Caco-2 (cell line): ENCODE measurements around the gene PRR22. TPM values are rescaled to one million over a fixed set of nuclear protein-coding genes. Genes with fewer than 3 reads are reported as not detected.

Experiments
- total RNA-seq: library from RNA; stranded (reverse); gene quantifications from 2 replicates; pipeline ENCODE4 v1.2.3, GENCODE V29; 2022

Gene PRR22
- total RNA-seq, 1 experiment from 2014 or later: 7.1 TPM

Other genes starting within 250 kb of the PRR22 start
- 3.8 and 4.1 TPM in 2 replicates for gene TINCR, start 216.8 kb downstream of the PRR22 start, total RNA-seq
- gene SAFB2, start 162.0 kb downstream of the PRR22 start, total RNA-seq: 81.3 and 104 TPM in 2 replicates
- gene SAFB, start 161.7 kb downstream of the PRR22 start, total RNA-seq: 120 and 132 TPM in 2 replicates
- 43.1 and 44.0 TPM in 2 replicates for gene MICOS13, start 104.2 kb downstream of the PRR22 start, total RNA-seq
- gene HSD11B1L, start 103.7 kb downstream of the PRR22 start, total RNA-seq: 2.4 and 3.1 TPM in 2 replicates
- 951 and 1,003 TPM in 2 replicates for gene RPL36, start 94.5 kb downstream of the PRR22 start, total RNA-seq
- 174 and 208 TPM in 2 replicates for gene LONP1, start 64.6 kb downstream of the PRR22 start, total RNA-seq
- gene CATSPERD, start 64.1 kb downstream of the PRR22 start, total RNA-seq: not detected in 2 replicates
- gene DUS3L, start 6.4 kb upstream of the PRR22 start, total RNA-seq: 73.3 and 75.4 TPM in 2 replicates
- 2.6 and 3.9 TPM in 2 replicates for gene NRTN, start 20.3 kb upstream of the PRR22 start, total RNA-seq
- not detected in 2 replicates for gene FUT6, start 55.0 kb upstream of the PRR22 start, total RNA-seq
- 0.26 and 0.34 TPM in 2 replicates for gene FUT3, start 66.7 kb upstream of the PRR22 start, total RNA-seq
- not detected in 2 replicates for gene FUT5, start 85.8 kb upstream of the PRR22 start, total RNA-seq
- gene NDUFA11, start 119.0 kb upstream of the PRR22 start, total RNA-seq: 272 and 274 TPM in 2 replicates
- 4.7 and 4.8 TPM in 2 replicates for gene VMAC, start 120.1 kb upstream of the PRR22 start, total RNA-seq
- gene CAPS, start 129.5 kb upstream of the PRR22 start, total RNA-seq: 5.8 and 7.2 TPM in 2 replicates
- 85.4 and 90.4 TPM in 2 replicates for gene RANBP3, start 193.4 kb upstream of the PRR22 start, total RNA-seq